DOHH2 (cell line): ENCODE data around the gene AAGAB.
"Not testable (repeated sequence)": the region's sequence is repeated elsewhere in the genome, so short reads cannot be mapped to it uniquely, and the experiment has no call there.

Experiments
- H3F3A ChIP-seq: fragments of 200-600 bp; sonication (generic), shearing (Covaris generic); 2 replicates; pipeline ENCODE4 v1.6.0; 2016; ENCODE audit warnings: antibody characterized with exemption, mild to moderate bottlenecking; ENCODE audit not compliant: control insufficient read depth, insufficient read depth
- H3K27ac ChIP-seq: fragments of 200-600 bp; sonication (generic); 2 replicates; pipeline ENCODE4 v1.5.1; 2014; ENCODE audit warnings: low read depth, mild to moderate bottlenecking, low read length, moderate library complexity
- H3K27me3 ChIP-seq: fragments of 200-600 bp; sonication (generic); 2 replicates; pipeline ENCODE4 v1.6.1; 2014; ENCODE audit warnings: mild to moderate bottlenecking, low read length, mixed read lengths; ENCODE audit not compliant: control insufficient read depth
- H3K36me3 ChIP-seq: fragments of 200-600 bp; sonication (generic); 2 replicates; pipeline ENCODE4 v1.6.1; 2014; ENCODE audit warnings: mild to moderate bottlenecking, low read length, moderate library complexity, mixed read lengths; ENCODE audit not compliant: control insufficient read depth
- H3K4me1 ChIP-seq: fragments of 200-600 bp; sonication (generic); 2 replicates; pipeline ENCODE4 v1.6.1; 2014; ENCODE audit warnings: mild to moderate bottlenecking, low read length, mixed read lengths; ENCODE audit not compliant: control insufficient read depth
- H3K4me2 ChIP-seq: fragments of 200-600 bp; sonication (generic); 2 replicates; pipeline ENCODE4 v1.6.0; 2014; ENCODE audit warnings: mild to moderate bottlenecking, low read length, moderate library complexity
- H3K4me3 ChIP-seq: fragments of 200-600 bp; sonication (generic); 2 replicates; pipeline ENCODE4 v1.5.1; 2014; ENCODE audit warnings: mild to moderate bottlenecking, low read length, mixed read lengths
- H3K79me2 ChIP-seq: fragments of 200-600 bp; sonication (generic); 2 replicates; pipeline ENCODE4 v1.6.1; 2014; ENCODE audit warnings: mild to moderate bottlenecking, low read length, mixed read lengths; ENCODE audit not compliant: control insufficient read depth
- H3K9me2 ChIP-seq: fragments of 200-600 bp; sonication (generic); replicated peaks from 2 replicates; pipeline ENCODE4 v1.6.1; 2014; ENCODE audit warnings: mild to moderate bottlenecking, low read length, mixed read lengths; ENCODE audit not compliant: control insufficient read depth
- H3K9me3 ChIP-seq: fragments of 200-600 bp; sonication (generic); 2 replicates; pipeline ENCODE4 v1.6.1; 2014; ENCODE audit warnings: antibody characterized with exemption, low read length, mixed read lengths; ENCODE audit not compliant: control insufficient read depth, insufficient read depth
- H4K20me1 ChIP-seq: fragments of 200-600 bp; sonication (generic); 2 replicates; pipeline ENCODE4 v1.6.0; 2014; ENCODE audit warnings: low read depth, mild to moderate bottlenecking, antibody characterized with exemption, low read length, moderate library complexity; ENCODE audit not compliant: control insufficient read depth, insufficient read depth
- EZH2phosphoT487 ChIP-seq: fragments of 200-600 bp; sonication (generic); IDR thresholded peaks from 2 replicates; pipeline ENCODE4 v1.6.1; 2017; ENCODE audit warnings: borderline replicate concordance, mild to moderate bottlenecking, antibody characterized with exemption, low read length, moderate library complexity, mixed read lengths
- TF ChIP-seq, protein P1 (sequence below): fragments of 200-600 bp; sonication (generic); IDR thresholded peaks from one replicate; pipeline ENCODE4 v1.5.1; 2014; ENCODE audit warnings: antibody characterized with exemption, mild to moderate bottlenecking, low read depth, low read length; ENCODE audit not compliant: poor library complexity, severe bottlenecking

Gene AAGAB

DNA sequence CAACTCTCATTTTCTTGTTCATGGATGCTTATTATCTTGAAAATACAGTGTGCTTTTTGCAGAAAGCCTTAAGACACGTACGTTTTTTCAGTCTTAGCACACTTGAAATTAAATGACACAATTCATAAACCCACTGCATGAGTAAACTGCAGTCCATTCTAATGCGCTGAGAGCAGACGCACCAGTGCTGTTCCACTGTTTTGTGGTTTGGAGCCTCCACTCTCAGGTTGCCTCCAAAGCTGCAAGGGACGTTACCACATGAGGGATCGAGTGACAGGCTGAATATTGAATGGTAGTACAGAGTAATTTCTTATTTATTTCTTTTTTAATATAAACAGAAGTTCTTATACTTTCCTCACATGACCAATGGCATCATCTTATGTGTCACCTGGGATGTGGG lies 12.4 kb upstream of the AAGAB start:
- Histone ChIP-seq H3K9me3 (no peaks in the 10 kb centered on the region), H3K27me3 (no peaks in the 10 kb centered on the region), H3K4me3 (no peak overlapping the region), H3K36me3 (no peaks in the 10 kb centered on the region), H3K79me2 (no peaks in the 10 kb centered on the region), H3F3A (no peaks in the 10 kb centered on the region), H3K9me2 (no peaks in the 10 kb centered on the region), H3K4me1 (no peaks in the 10 kb centered on the region), H4K20me1 (no peaks in the 10 kb centered on the region), H3K4me2 (no peak overlapping the region), H3K27ac (no peak overlapping the region)
- no peak for TF ChIP-seq EZH2phosphoT487
- TF ChIP-seq, protein P1, sequence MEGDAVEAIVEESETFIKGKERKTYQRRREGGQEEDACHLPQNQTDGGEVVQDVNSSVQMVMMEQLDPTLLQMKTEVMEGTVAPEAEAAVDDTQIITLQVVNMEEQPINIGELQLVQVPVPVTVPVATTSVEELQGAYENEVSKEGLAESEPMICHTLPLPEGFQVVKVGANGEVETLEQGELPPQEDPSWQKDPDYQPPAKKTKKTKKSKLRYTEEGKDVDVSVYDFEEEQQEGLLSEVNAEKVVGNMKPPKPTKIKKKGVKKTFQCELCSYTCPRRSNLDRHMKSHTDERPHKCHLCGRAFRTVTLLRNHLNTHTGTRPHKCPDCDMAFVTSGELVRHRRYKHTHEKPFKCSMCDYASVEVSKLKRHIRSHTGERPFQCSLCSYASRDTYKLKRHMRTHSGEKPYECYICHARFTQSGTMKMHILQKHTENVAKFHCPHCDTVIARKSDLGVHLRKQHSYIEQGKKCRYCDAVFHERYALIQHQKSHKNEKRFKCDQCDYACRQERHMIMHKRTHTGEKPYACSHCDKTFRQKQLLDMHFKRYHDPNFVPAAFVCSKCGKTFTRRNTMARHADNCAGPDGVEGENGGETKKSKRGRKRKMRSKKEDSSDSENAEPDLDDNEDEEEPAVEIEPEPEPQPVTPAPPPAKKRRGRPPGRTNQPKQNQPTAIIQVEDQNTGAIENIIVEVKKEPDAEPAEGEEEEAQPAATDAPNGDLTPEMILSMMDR: no peak

DNA sequence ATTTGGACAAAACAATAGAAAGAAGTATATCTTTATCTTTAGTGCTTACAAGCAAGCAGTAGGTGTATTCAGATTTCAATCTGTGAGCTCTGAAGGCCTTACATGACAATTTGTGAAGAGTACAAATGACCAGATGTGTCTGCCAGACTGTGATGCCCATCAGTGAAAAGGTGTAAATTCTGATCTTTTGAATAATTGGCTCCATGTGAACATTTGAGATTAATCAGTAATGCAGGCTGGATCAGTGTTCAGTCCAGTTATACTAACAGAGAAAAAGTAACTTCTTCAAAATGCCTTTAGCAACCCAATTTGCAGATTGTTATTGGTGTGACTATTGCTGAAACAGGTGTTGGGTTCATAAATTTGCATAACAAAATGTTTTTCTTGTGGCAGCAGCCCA lies 5.3 kb upstream of the AAGAB start:
- no peaks in the 10 kb centered on the region for H3K9me3 ChIP-seq
- no peaks in the 10 kb centered on the region for H3K9me2 ChIP-seq
- H3K27ac ChIP-seq: no peak overlapping the region
- peaks cover 15% of the 10 kb centered on the region for H3K4me1 ChIP-seq
- peaks cover 3% of the 10 kb centered on the region; the same call in 1 of the 2 replicates for H3F3A ChIP-seq
- H3K79me2 ChIP-seq: no peaks in the 10 kb centered on the region
- TF ChIP-seq, protein P1: no peak
- TF ChIP-seq EZH2phosphoT487: no peak
- no peaks in the 10 kb centered on the region for H3K36me3 ChIP-seq
- H3K4me3 ChIP-seq: no peak overlapping the region
- no peak overlapping the region for H3K4me2 ChIP-seq
- H3K27me3 ChIP-seq: peaks cover 3% of the 10 kb centered on the region; the same call in 1 of the 2 replicates
- H4K20me1 ChIP-seq: no peaks in the 10 kb centered on the region

DNA sequence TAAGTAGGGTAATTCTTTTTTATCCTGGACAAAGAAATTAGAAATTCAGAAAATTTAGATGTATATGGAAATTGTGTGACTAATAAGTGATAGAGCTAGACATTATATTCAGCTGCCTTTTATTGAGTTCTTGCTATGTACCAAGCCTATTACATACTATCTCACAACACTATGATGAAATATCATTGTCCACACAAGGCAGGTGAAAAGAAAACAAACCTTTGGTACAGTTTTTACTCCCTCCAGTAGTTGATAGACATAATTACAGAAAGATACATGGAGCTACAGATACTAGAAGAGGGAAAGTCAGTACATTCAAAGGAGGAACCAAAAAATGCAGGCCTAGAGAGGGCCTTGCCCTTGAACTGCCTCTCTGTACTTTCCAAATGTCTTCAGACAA lies 4.9 kb upstream of the AAGAB start:
- Histone ChIP-seq H3K27ac (no peak overlapping the region), H3K36me3 (no peaks in the 10 kb centered on the region), H3K27me3 (peaks cover 3% of the 10 kb centered on the region; the same call in 1 of the 2 replicates), H3F3A (peaks cover 3% of the 10 kb centered on the region; the same call in 1 of the 2 replicates), H3K4me1 (peaks cover 15% of the 10 kb centered on the region), H3K9me3 (no peaks in the 10 kb centered on the region), H3K4me2 (no peak overlapping the region), H4K20me1 (no peaks in the 10 kb centered on the region), H3K4me3 (no peak overlapping the region), H3K79me2 (peaks cover under 1% of the 10 kb centered on the region), H3K9me2 (no peaks in the 10 kb centered on the region)
- no peak for TF ChIP-seq EZH2phosphoT487
- TF ChIP-seq, protein P1: no peak

DNA sequence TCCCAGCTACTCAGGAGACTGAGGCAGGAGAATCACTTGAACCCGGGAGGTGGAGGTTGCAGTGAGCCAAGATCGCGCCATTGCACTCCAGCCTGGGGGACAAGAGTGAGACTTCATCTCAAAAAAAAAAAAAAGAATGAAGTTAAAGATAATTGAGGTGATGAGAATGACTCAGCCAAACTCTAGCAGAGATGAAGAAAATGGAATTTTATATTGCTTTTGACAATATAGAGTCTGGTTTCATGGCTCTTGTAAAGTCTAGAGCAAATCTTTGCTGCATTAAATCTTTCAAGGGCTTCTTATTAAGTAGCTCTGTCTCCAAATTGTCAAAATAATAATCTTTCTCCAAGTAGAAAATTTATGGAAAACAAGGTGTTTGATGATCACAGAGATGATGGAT lies 4.0 kb upstream of the AAGAB start:
- not testable (repeated sequence) for H3K27me3 ChIP-seq, H3K4me2 ChIP-seq, H3K9me2 ChIP-seq, H3K36me3 ChIP-seq, H4K20me1 ChIP-seq, H3K9me3 ChIP-seq, H3F3A ChIP-seq, H3K4me3 ChIP-seq, H3K27ac ChIP-seq
- peaks cover 10% of the 10 kb centered on the region for H3K79me2 ChIP-seq
- H3K4me1 ChIP-seq: peaks cover 18% of the 10 kb centered on the region
